A549 treated with CpdA at 1 μM for 4 hours (cell line): ENCODE results near the gene OR52B6. TPM values are rescaled to one million over a fixed set of nuclear protein-coding genes. Genes with fewer than 3 reads are reported as not detected.

Experiments
- total RNA-seq: library from RNA; stranded (reverse); fragments of 200-300 nt; extraction: Qiagen RNA extraction; gene quantifications from 5 replicates; pipeline ENCODE4 v1.2.3, GENCODE V29; 2022; ENCODE audit warnings: low read depth

OR52B6 gene, protein sequence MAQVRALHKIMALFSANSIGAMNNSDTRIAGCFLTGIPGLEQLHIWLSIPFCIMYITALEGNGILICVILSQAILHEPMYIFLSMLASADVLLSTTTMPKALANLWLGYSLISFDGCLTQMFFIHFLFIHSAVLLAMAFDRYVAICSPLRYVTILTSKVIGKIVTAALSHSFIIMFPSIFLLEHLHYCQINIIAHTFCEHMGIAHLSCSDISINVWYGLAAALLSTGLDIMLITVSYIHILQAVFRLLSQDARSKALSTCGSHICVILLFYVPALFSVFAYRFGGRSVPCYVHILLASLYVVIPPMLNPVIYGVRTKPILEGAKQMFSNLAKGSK
- not detected in 5 replicates for total RNA-seq

GRCh38 chr11:5580577-5580976 lies at the start of gene OR52B6:
TSS of gene OR52B6 (plus strand) at chr11:5580877. CDS start at chr11:5580877, 0 bp downstream.

GRCh38 chr11:5548440-5548839 lies 32.2 kb upstream of the OR52B6 start, which contains the start of gene OR52H1:
TSS of gene OR52H1 (minus strand) at chr11:5548540. CDS start at chr11:5545505, 3,035 bp downstream.

GRCh38 chr11:5596607-5597201 lies 16.0 kb downstream of the OR52B6 start, which contains the start of gene TRIM6:
TSS of gene TRIM6 (plus strand) at chr11:5596637. CDS start at chr11:5596898, 261 bp downstream.

GRCh38 chr11:5624489-5625279 lies 44.0 kb downstream of the OR52B6 start, which contains the start of gene TRIM34:
TSS of gene TRIM34 (plus strand) at chr11:5625001. CDS start at chr11:5632332, 7,331 bp downstream.

Other genes starting within 250 kb of the OR52B6 start
- gene OR51B5, start 237.4 kb upstream of the OR52B6 start, total RNA-seq = 0.03 TPM in 1 of 5 replicates, not detected in the others
- not detected in 5 replicates for gene OR51B6, start 229.4 kb upstream of the OR52B6 start, total RNA-seq
- not detected in 5 replicates for gene OR51M1, start 197.1 kb upstream of the OR52B6 start, total RNA-seq
- gene OR51Q1, start 158.8 kb upstream of the OR52B6 start, total RNA-seq = not detected in 5 replicates
- gene OR51I1, start 139.4 kb upstream of the OR52B6 start, total RNA-seq = not detected in 5 replicates
- gene OR51I2, start 131.6 kb upstream of the OR52B6 start, total RNA-seq = not detected in 5 replicates
- not detected in 5 replicates for gene OR52D1, start 92.2 kb upstream of the OR52B6 start, total RNA-seq
- not detected in 5 replicates for gene UBQLN3, start 70.9 kb upstream of the OR52B6 start, total RNA-seq
- 0.08 to 0.20 TPM in 2 of 5 replicates, not detected in the others for gene UBQLNL, start 64.2 kb upstream of the OR52B6 start, total RNA-seq
- not detected in 5 replicates for gene OR52H1, start 32.3 kb upstream of the OR52B6 start, total RNA-seq
- gene TRIM6, start 15.8 kb downstream of the OR52B6 start, total RNA-seq = 10.8 to 14.1 TPM (median 11.6 TPM) in 5 replicates
- 2.3 to 4.3 TPM (median 3.3 TPM) in 5 replicates for gene TRIM34, start 44.1 kb downstream of the OR52B6 start, total RNA-seq
- 12.4 to 15.5 TPM (median 12.8 TPM) in 5 replicates for gene TRIM5, start 104.2 kb downstream of the OR52B6 start, total RNA-seq
- gene TRIM22, start 108.9 kb downstream of the OR52B6 start, total RNA-seq = 0.57 to 1.1 TPM (median 0.82 TPM) in 5 replicates
- gene OR56B1, start 155.6 kb downstream of the OR52B6 start, total RNA-seq = not detected in 5 replicates
- gene OR52N4, start 173.4 kb downstream of the OR52B6 start, total RNA-seq = not detected in 5 replicates
- not detected in 5 replicates for gene OR52N5, start 202.5 kb downstream of the OR52B6 start, total RNA-seq
- gene OR52N1, start 210.4 kb downstream of the OR52B6 start, total RNA-seq = not detected in 5 replicates
- gene OR52N2, start 228.0 kb downstream of the OR52B6 start, total RNA-seq = not detected in 5 replicates